ENCODE data around the gene CNNM4.

GRCh38 chr2:96822786-96823185 lies 62.1 kb downstream of the CNNM4 start:
- TF ChIP-seq, protein P1, sequence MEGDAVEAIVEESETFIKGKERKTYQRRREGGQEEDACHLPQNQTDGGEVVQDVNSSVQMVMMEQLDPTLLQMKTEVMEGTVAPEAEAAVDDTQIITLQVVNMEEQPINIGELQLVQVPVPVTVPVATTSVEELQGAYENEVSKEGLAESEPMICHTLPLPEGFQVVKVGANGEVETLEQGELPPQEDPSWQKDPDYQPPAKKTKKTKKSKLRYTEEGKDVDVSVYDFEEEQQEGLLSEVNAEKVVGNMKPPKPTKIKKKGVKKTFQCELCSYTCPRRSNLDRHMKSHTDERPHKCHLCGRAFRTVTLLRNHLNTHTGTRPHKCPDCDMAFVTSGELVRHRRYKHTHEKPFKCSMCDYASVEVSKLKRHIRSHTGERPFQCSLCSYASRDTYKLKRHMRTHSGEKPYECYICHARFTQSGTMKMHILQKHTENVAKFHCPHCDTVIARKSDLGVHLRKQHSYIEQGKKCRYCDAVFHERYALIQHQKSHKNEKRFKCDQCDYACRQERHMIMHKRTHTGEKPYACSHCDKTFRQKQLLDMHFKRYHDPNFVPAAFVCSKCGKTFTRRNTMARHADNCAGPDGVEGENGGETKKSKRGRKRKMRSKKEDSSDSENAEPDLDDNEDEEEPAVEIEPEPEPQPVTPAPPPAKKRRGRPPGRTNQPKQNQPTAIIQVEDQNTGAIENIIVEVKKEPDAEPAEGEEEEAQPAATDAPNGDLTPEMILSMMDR (conservative IDR thresholded peaks at IDR 0.05 in 1 of 2, IDR thresholded peaks at IDR 0.05 in 1 of 2; ENCODE audit: extremely low read depth in 1 of 2, insufficient read depth in 1 of 2, low read depth in 1 of 2, low read length in 2 of 2): no peak
- no peak for TF ChIP-seq EZH2 (IDR thresholded peaks at IDR 0.05; ENCODE audit: borderline replicate concordance, low read length)

Measured in mammary epithelial cell (primary cell).